ENCODE data around the gene GRWD1.

Gene GRWD1

GRCh38 chr19:48450863-48451262, 5.1 kb downstream of the GRWD1 start:
- no peak overlapping the region for H3K4me3 ChIP-seq (ENCODE audit: low read depth, low read length)
- no peak overlapping the region for H3K27ac ChIP-seq (ENCODE audit: low read depth, low read length)
- peaks cover 4% of the 10 kb centered on the region for H3K79me1 ChIP-seq (ENCODE audit: low read length)
- no peak overlapping the region for H2BK120ac ChIP-seq (ENCODE audit: insufficient read depth, low read length, poor library complexity)
- no peak overlapping the region for H3K4me2 ChIP-seq (ENCODE audit: low read length)
- H3K36me3 ChIP-seq (ENCODE audit: control insufficient read depth in 1 of 2, insufficient read depth in 2 of 2, low read length in 2 of 2) = peaks cover 74 to 75% of the 10 kb centered on the region in 2 experiments
- no peak overlapping the region for H3K14ac ChIP-seq (ENCODE audit: low read length)
- peaks cover 2% of the 10 kb centered on the region for H3K79me2 ChIP-seq (ENCODE audit: control insufficient read depth, insufficient read depth, low read length, poor library complexity)
- no peak overlapping the region for H2BK5ac ChIP-seq (ENCODE audit: low read depth, low read length, poor library complexity)
- no peak overlapping the region for H2AK5ac ChIP-seq (ENCODE audit: low read length)
- no peak overlapping the region for H3K9ac ChIP-seq (ENCODE audit: low read length)
- no peak overlapping the region for H3K4ac ChIP-seq (ENCODE audit: low read depth, low read length)
- no peak overlapping the region for H2BK12ac ChIP-seq (ENCODE audit: low read length)
- peaks cover 3 to 4% of the 10 kb centered on the region in 2 experiments for H3K4me1 ChIP-seq (ENCODE audit: control insufficient read depth in 1 of 2, insufficient read depth in 2 of 2, low read length in 2 of 2)
- no peak overlapping the region for H4K91ac ChIP-seq (ENCODE audit: low read depth, low read length)
- no peak overlapping the region for H3K18ac ChIP-seq (ENCODE audit: low read length)
- no peak for DNase-seq
- H2AFZ ChIP-seq (ENCODE audit: insufficient read depth, low read length, poor library complexity) = no peak overlapping the region
- no peak overlapping the region for H4K12ac ChIP-seq (ENCODE audit: low read depth, low read length)
- WGBS (ENCODE audit: extremely low coverage, insufficient coverage, insufficient read length) = no CpG with 5 or more reads among the region's 15 CpGs
- H3K9me3 ChIP-seq (ENCODE audit: insufficient read depth, low read depth, low read length) = peaks cover 2% of the 10 kb centered on the region
- H4K8ac ChIP-seq (ENCODE audit: low read depth, low read length) = no peak overlapping the region
- no peak overlapping the region for H3K23ac ChIP-seq (ENCODE audit: low read length)
- no peaks in the 10 kb centered on the region for H3K27me3 ChIP-seq (ENCODE audit: insufficient read depth, low read length)

- no peak overlapping the region for H2BK120ac ChIP-seq (ENCODE audit: insufficient read depth, low read length, poor library complexity)
- H3K36me3 ChIP-seq (ENCODE audit: control insufficient read depth in 1 of 2, insufficient read depth in 2 of 2, low read length in 2 of 2) = peaks cover 80 to 82% of the 10 kb centered on the region in 2 experiments
- WGBS (ENCODE audit: extremely low coverage, insufficient coverage, insufficient read length) = no CpG with 5 or more reads among the region's 12 CpGs
- no peak overlapping the region for H4K91ac ChIP-seq (ENCODE audit: low read depth, low read length)
- no peak overlapping the region for H3K27ac ChIP-seq (ENCODE audit: low read depth, low read length)
- H3K4ac ChIP-seq (ENCODE audit: low read depth, low read length) = no peak overlapping the region
- H3K23ac ChIP-seq (ENCODE audit: low read length) = no peak overlapping the region
- no peaks in the 10 kb centered on the region for H3K27me3 ChIP-seq (ENCODE audit: insufficient read depth, low read length)
- no peak for DNase-seq
- no peak overlapping the region for H2BK5ac ChIP-seq (ENCODE audit: low read depth, low read length, poor library complexity)
- peaks cover under 1% of the 10 kb centered on the region in 2 experiments for H3K4me1 ChIP-seq (ENCODE audit: control insufficient read depth in 1 of 2, insufficient read depth in 2 of 2, low read length in 2 of 2)
- no peak overlapping the region for H3K4me2 ChIP-seq (ENCODE audit: low read length)
- H4K8ac ChIP-seq (ENCODE audit: low read depth, low read length) = no peak overlapping the region
- no peak overlapping the region for H2BK12ac ChIP-seq (ENCODE audit: low read length)
- no peaks in the 10 kb centered on the region for H3K79me1 ChIP-seq (ENCODE audit: low read length)
- H3K4me3 ChIP-seq (ENCODE audit: low read depth, low read length) = no peak overlapping the region
- H2AFZ ChIP-seq (ENCODE audit: insufficient read depth, low read length, poor library complexity) = no peak overlapping the region
- peaks cover 2% of the 10 kb centered on the region for H3K9me3 ChIP-seq (ENCODE audit: insufficient read depth, low read depth, low read length)
- H3K14ac ChIP-seq (ENCODE audit: low read length) = no peak overlapping the region
- no peak overlapping the region for H2AK5ac ChIP-seq (ENCODE audit: low read length)
- H3K79me2 ChIP-seq (ENCODE audit: control insufficient read depth, insufficient read depth, low read length, poor library complexity) = no peaks in the 10 kb centered on the region
- H3K9ac ChIP-seq (ENCODE audit: low read length) = no peak overlapping the region
- H3K18ac ChIP-seq (ENCODE audit: low read length) = no peak overlapping the region
- no peak overlapping the region for H4K12ac ChIP-seq (ENCODE audit: low read depth, low read length)
These were observed 5.8 kb downstream of the GRWD1 start for GRCh38 chr19:48451624-48452023.

GRCh38 chr19:48452289-48453190, 6.8 kb downstream of the GRWD1 start:
- H3K4ac ChIP-seq (ENCODE audit: low read depth, low read length) = no peak overlapping the region
- H4K8ac ChIP-seq (ENCODE audit: low read depth, low read length) = no peak overlapping the region
- DNase-seq = no peak
- H3K4me1 ChIP-seq (ENCODE audit: control insufficient read depth in 1 of 2, insufficient read depth in 2 of 2, low read length in 2 of 2) = no peaks in the 10 kb centered on the region
- no peaks in the 10 kb centered on the region for H3K79me2 ChIP-seq (ENCODE audit: control insufficient read depth, insufficient read depth, low read length, poor library complexity)
- no peak overlapping the region for H2AK5ac ChIP-seq (ENCODE audit: low read length)
- no peak overlapping the region for H2BK12ac ChIP-seq (ENCODE audit: low read length)
- H2AFZ ChIP-seq (ENCODE audit: insufficient read depth, low read length, poor library complexity) = no peak overlapping the region
- no peak overlapping the region for H3K23ac ChIP-seq (ENCODE audit: low read length)
- no CpG with 5 or more reads among the region's 33 CpGs for WGBS (ENCODE audit: extremely low coverage, insufficient coverage, insufficient read length)
- no peaks in the 10 kb centered on the region for H3K27me3 ChIP-seq (ENCODE audit: insufficient read depth, low read length)
- no peak overlapping the region for H4K91ac ChIP-seq (ENCODE audit: low read depth, low read length)
- H3K36me3 ChIP-seq (ENCODE audit: control insufficient read depth in 1 of 2, insufficient read depth in 2 of 2, low read length in 2 of 2) = peaks cover 76 to 78% of the 10 kb centered on the region in 2 experiments
- H3K18ac ChIP-seq (ENCODE audit: low read length) = no peak overlapping the region
- H3K4me3 ChIP-seq (ENCODE audit: low read depth, low read length) = no peak overlapping the region
- H2BK120ac ChIP-seq (ENCODE audit: insufficient read depth, low read length, poor library complexity) = no peak overlapping the region
- no peak overlapping the region for H3K9ac ChIP-seq (ENCODE audit: low read length)
- no peak overlapping the region for H3K27ac ChIP-seq (ENCODE audit: low read depth, low read length)
- H3K4me2 ChIP-seq (ENCODE audit: low read length) = no peak overlapping the region
- no peak overlapping the region for H2BK5ac ChIP-seq (ENCODE audit: low read depth, low read length, poor library complexity)
- H3K9me3 ChIP-seq (ENCODE audit: insufficient read depth, low read depth, low read length) = peaks cover 2% of the 10 kb centered on the region
- H4K12ac ChIP-seq (ENCODE audit: low read depth, low read length) = no peak overlapping the region
- H3K79me1 ChIP-seq (ENCODE audit: low read length) = no peaks in the 10 kb centered on the region
- H3K14ac ChIP-seq (ENCODE audit: low read length) = no peak overlapping the region

- no peaks in the 10 kb centered on the region for H3K79me1 ChIP-seq (ENCODE audit: low read length)
- H2AFZ ChIP-seq (ENCODE audit: insufficient read depth, low read length, poor library complexity) = no peak overlapping the region
- no peak overlapping the region for H3K9ac ChIP-seq (ENCODE audit: low read length)
- no peak overlapping the region for H2AK5ac ChIP-seq (ENCODE audit: low read length)
- no peak for DNase-seq
- no peak overlapping the region for H3K4me3 ChIP-seq (ENCODE audit: low read depth, low read length)
- no peaks in the 10 kb centered on the region for H3K79me2 ChIP-seq (ENCODE audit: control insufficient read depth, insufficient read depth, low read length, poor library complexity)
- H3K14ac ChIP-seq (ENCODE audit: low read length) = no peak overlapping the region
- H3K4me2 ChIP-seq (ENCODE audit: low read length) = no peak overlapping the region
- H2BK5ac ChIP-seq (ENCODE audit: low read depth, low read length, poor library complexity) = no peak overlapping the region
- no peak overlapping the region for H3K4ac ChIP-seq (ENCODE audit: low read depth, low read length)
- H3K23ac ChIP-seq (ENCODE audit: low read length) = no peak overlapping the region
- H4K8ac ChIP-seq (ENCODE audit: low read depth, low read length) = no peak overlapping the region
- no peak overlapping the region for H2BK120ac ChIP-seq (ENCODE audit: insufficient read depth, low read length, poor library complexity)
- H3K27ac ChIP-seq (ENCODE audit: low read depth, low read length) = no peak overlapping the region
- no CpG with 5 or more reads among the region's 22 CpGs for WGBS (ENCODE audit: extremely low coverage, insufficient coverage, insufficient read length)
- peaks cover 2% of the 10 kb centered on the region for H3K9me3 ChIP-seq (ENCODE audit: insufficient read depth, low read depth, low read length)
- no peak overlapping the region for H4K12ac ChIP-seq (ENCODE audit: low read depth, low read length)
- H4K91ac ChIP-seq (ENCODE audit: low read depth, low read length) = no peak overlapping the region
- H3K36me3 ChIP-seq (ENCODE audit: control insufficient read depth in 1 of 2, insufficient read depth in 2 of 2, low read length in 2 of 2) = peaks cover 68 to 69% of the 10 kb centered on the region in 2 experiments
- no peaks in the 10 kb centered on the region for H3K4me1 ChIP-seq (ENCODE audit: control insufficient read depth in 1 of 2, insufficient read depth in 2 of 2, low read length in 2 of 2)
- no peak overlapping the region for H3K18ac ChIP-seq (ENCODE audit: low read length)
- H3K27me3 ChIP-seq (ENCODE audit: insufficient read depth, low read length) = no peaks in the 10 kb centered on the region
- no peak overlapping the region for H2BK12ac ChIP-seq (ENCODE audit: low read length)
These were observed 8.5 kb downstream of the GRWD1 start for GRCh38 chr19:48454150-48454730.
